Raji (cell line): ENCODE data around the gene CHST12.

ENCODE experiments used
- POLR2A ChIP-seq: IDR thresholded peaks from 2 replicates; pipeline ENCODE4 v1.6.1; 2011; ENCODE audit warnings: low read depth, low read length, control low read depth; ENCODE audit not compliant: insufficient read depth

CHST12 gene

GRCh38 chr7:2493205-2494164 lies 90.1 kb downstream of the CHST12 start:
- no peak for TF ChIP-seq POLR2A

GRCh38 chr7:2494191-2495130 lies 91.0 kb downstream of the CHST12 start:
- no peak for TF ChIP-seq POLR2A

DNA sequence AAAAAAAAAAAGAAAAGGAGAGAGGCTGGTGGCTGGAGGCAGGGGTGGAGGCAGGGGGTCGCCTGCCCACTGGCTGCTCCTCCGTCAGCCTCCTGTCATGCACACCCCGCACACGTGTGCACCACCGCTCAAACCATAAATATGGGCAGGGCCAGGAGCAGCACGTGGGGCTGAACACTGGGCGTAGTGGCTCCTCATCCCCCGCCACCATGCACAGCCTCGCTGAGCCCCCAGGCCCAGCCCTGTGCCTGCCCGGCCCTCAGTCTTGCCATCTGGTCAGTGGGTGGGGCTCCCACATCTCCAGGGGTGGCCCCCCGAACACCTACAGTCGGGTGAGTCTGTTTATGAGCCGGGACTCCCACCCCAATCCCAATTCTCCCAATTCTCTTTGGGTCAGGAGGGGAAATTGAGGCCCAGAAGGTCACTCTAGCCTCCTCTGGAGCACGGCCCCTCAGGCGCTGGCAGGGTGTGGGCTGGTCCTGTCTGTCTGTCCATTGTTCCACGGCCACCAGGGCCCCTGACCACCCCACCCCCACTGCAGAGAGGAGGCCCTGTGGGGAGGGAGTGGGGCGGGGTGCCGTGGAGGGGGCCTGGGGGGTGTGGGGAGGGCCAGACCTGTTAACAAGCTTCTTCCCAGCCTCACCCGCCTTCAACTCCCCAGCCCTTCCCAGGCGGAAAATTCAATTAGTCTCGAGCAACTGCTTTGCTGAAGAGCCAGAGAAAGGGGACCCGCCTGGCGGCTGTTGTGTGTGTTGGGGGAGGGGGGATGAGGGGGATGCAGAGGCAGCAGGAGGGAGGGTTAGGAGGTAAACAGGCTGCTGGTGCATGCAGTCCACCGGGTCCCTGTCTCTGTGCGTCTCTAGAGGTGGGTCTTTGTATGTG lies 92.2 kb downstream of the CHST12 start:
- no peak for TF ChIP-seq POLR2A

GRCh38 chr7:2496375-2496774 lies 93.0 kb downstream of the CHST12 start:
- no peak for TF ChIP-seq POLR2A

DNA sequence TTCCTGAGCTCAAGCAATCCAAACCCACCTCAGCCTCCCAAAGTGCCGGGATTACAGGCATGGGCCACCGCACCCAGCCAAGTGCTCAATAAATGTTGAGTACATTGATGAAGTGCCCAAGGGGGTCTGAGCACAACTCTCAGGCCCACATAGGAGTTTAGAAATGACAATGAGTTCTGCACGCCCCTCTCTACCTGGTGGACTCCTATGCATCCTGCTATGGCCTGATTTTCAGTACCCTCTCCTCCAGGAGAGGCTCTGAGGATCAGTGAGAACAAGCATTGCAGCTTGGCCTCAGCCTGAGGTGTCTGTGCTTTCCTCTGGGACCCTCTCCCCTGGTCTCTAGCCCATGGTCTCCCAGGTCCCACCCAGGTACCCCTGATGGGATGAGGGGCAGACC lies 93.7 kb downstream of the CHST12 start:
- no peak for TF ChIP-seq POLR2A

- TF ChIP-seq POLR2A, result no peak
These were observed 94.3 kb downstream of the CHST12 start for GRCh38 chr7:2497500-2498336.
